ENCODE data around the gene BRD4. TPM values are rescaled to one million over a fixed set of nuclear protein-coding genes. Genes with fewer than 3 reads are reported as not detected.

Gene BRD4
- total and polyA plus RNA-seq, 2 of the 13 experiments (the other 11 are each of a cell fraction or from before 2014, with no cell fraction given), result 10.5 to 11.4 TPM

GRCh38 chr19:15280915-15281683, 51.2 kb downstream of the BRD4 start (continued):
- TF ChIP-seq, protein P1, sequence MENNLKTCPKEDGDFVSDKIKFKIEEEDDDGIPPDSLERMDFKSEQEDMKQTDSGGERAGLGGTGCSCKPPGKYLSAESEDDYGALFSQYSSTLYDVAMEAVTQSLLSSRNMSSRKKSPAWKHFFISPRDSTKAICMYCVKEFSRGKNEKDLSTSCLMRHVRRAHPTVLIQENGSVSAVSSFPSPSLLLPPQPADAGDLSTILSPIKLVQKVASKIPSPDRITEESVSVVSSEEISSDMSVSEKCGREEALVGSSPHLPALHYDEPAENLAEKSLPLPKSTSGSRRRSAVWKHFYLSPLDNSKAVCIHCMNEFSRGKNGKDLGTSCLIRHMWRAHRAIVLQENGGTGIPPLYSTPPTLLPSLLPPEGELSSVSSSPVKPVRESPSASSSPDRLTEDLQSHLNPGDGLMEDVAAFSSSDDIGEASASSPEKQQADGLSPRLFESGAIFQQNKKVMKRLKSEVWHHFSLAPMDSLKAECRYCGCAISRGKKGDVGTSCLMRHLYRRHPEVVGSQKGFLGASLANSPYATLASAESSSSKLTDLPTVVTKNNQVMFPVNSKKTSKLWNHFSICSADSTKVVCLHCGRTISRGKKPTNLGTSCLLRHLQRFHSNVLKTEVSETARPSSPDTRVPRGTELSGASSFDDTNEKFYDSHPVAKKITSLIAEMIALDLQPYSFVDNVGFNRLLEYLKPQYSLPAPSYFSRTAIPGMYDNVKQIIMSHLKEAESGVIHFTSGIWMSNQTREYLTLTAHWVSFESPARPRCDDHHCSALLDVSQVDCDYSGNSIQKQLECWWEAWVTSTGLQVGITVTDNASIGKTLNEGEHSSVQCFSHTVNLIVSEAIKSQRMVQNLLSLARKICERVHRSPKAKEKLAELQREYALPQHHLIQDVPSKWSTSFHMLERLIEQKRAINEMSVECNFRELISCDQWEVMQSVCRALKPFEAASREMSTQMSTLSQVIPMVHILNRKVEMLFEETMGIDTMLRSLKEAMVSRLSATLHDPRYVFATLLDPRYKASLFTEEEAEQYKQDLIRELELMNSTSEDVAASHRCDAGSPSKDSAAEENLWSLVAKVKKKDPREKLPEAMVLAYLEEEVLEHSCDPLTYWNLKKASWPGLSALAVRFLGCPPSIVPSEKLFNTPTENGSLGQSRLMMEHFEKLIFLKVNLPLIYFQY (CRISPR knock-in tag; IDR thresholded peaks at IDR 0.05; ENCODE audit: borderline replicate concordance), result no peak
- TF ChIP-seq ETV6 (CRISPR knock-in tag; conservative IDR thresholded peaks at IDR 0.05), result no peak
- no peak for TF ChIP-seq NFAT5 (CRISPR knock-in tag; IDR thresholded peaks at IDR 0.05)
- no peak for TF ChIP-seq TFE3 (CRISPR knock-in tag; IDR thresholded peaks at IDR 0.05)
- TF ChIP-seq TBX2 (CRISPR knock-in tag; IDR thresholded peaks at IDR 0.05; ENCODE audit: borderline replicate concordance), result no peak; the same call in 1 of the 2 replicates
- no peak for TF ChIP-seq ZNF713 (CRISPR knock-in tag; IDR thresholded peaks at IDR 0.05)
- TF ChIP-seq, protein P2, sequence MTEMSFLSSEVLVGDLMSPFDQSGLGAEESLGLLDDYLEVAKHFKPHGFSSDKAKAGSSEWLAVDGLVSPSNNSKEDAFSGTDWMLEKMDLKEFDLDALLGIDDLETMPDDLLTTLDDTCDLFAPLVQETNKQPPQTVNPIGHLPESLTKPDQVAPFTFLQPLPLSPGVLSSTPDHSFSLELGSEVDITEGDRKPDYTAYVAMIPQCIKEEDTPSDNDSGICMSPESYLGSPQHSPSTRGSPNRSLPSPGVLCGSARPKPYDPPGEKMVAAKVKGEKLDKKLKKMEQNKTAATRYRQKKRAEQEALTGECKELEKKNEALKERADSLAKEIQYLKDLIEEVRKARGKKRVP (CRISPR knock-in tag; IDR thresholded peaks at IDR 0.05), result peak in 1 of 2 experiments; percentile 97; a peak in 2 of 4 replicates
- no peak for TF ChIP-seq TCF12 (IDR thresholded peaks at IDR 0.05)
- no peak for TF ChIP-seq TCF12 (CRISPR knock-in tag; IDR thresholded peaks at IDR 0.05)
- TF ChIP-seq ZNF414 (CRISPR knock-in tag; IDR thresholded peaks at IDR 0.05), result no peak
- no peak for TF ChIP-seq ZNF766 (CRISPR knock-in tag; IDR thresholded peaks at IDR 0.05; ENCODE audit: borderline replicate concordance)
- no peak for TF ChIP-seq NFE2L2 (IDR thresholded peaks at IDR 0.05; ENCODE audit: low read length)
- TF ChIP-seq CC2D1A (CRISPR knock-in tag; IDR thresholded peaks at IDR 0.05), result no peak
- TF ChIP-seq ZNF12 (CRISPR knock-in tag; IDR thresholded peaks at IDR 0.05), result no peak
- TF ChIP-seq MTERF4 (CRISPR knock-in tag; IDR thresholded peaks at IDR 0.05), result no peak
